ENCODE data around the gene RUNDC1. TPM values are rescaled to one million over a fixed set of nuclear protein-coding genes. Genes with fewer than 3 reads are reported as not detected.
A peak's percentile ranks its signal among the peaks of the same experiment; 100 is the strongest.

RUNDC1 gene
- polyA plus RNA-seq (15.1 and 16.3 TPM in 2 replicates), polyA minus RNA-seq (31.1 and 34.8 TPM in 2 replicates)

DNA sequence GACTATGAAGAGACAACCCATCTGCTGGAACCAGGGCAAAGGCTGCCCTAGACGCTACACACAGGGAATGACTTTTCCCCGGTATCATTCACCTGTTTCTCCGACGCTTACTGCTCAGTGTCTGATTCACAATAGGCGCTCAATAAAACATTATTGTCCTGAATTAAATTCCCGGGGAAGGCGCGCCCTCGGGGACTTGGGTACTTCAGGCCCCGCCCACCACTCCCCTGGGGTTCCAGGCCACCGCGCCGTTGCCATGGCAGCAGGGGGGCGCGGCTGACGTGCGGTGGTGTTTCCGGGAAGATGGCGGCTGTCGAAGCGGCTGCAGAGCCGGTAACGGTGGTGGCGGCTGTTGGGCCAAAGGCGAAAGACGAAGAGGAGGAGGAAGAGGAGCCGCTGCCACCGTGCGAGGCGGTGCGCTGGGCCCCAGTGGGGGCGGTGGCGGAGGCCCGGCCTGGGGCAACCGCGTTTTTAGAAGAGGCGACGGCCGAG is at the start of gene RUNDC1:
TSS of gene RUNDC1 (plus strand) at position 292 of the 492 bp plus-strand sequence. CDS start at position 304, 12 bp downstream.
- peak within 1 kb of the TSS; percentile 95 for H3K9ac ChIP-seq (ENCODE audit: low read length)
- peak within 1 kb of the TSS; percentile 99 for H3K4me3 ChIP-seq (ENCODE audit: low read length)
- TF ChIP-seq EP300 (conservative IDR thresholded peaks at IDR 0.05; ENCODE audit: poor library complexity, severe bottlenecking) = peak; percentile 21
- TF ChIP-seq, protein P1, sequence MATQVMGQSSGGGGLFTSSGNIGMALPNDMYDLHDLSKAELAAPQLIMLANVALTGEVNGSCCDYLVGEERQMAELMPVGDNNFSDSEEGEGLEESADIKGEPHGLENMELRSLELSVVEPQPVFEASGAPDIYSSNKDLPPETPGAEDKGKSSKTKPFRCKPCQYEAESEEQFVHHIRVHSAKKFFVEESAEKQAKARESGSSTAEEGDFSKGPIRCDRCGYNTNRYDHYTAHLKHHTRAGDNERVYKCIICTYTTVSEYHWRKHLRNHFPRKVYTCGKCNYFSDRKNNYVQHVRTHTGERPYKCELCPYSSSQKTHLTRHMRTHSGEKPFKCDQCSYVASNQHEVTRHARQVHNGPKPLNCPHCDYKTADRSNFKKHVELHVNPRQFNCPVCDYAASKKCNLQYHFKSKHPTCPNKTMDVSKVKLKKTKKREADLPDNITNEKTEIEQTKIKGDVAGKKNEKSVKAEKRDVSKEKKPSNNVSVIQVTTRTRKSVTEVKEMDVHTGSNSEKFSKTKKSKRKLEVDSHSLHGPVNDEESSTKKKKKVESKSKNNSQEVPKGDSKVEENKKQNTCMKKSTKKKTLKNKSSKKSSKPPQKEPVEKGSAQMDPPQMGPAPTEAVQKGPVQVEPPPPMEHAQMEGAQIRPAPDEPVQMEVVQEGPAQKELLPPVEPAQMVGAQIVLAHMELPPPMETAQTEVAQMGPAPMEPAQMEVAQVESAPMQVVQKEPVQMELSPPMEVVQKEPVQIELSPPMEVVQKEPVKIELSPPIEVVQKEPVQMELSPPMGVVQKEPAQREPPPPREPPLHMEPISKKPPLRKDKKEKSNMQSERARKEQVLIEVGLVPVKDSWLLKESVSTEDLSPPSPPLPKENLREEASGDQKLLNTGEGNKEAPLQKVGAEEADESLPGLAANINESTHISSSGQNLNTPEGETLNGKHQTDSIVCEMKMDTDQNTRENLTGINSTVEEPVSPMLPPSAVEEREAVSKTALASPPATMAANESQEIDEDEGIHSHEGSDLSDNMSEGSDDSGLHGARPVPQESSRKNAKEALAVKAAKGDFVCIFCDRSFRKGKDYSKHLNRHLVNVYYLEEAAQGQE (IDR thresholded peaks at IDR 0.05; ENCODE audit: borderline replicate concordance) = peak; percentile 53
- peak; percentile 83 for TF ChIP-seq TAF1 (IDR thresholded peaks at IDR 0.05; ENCODE audit: low read depth)
- TF ChIP-seq MXI1 (conservative IDR thresholded peaks at IDR 0.05; ENCODE audit: poor library complexity, severe bottlenecking) = peak; percentile 81
- peak; percentile 93 for TF ChIP-seq POLR2AphosphoS5 (IDR thresholded peaks at IDR 0.05)
- TF ChIP-seq SMC3 (conservative IDR thresholded peaks at IDR 0.05; ENCODE audit: poor library complexity) = no peak
- TF ChIP-seq, protein P2, sequence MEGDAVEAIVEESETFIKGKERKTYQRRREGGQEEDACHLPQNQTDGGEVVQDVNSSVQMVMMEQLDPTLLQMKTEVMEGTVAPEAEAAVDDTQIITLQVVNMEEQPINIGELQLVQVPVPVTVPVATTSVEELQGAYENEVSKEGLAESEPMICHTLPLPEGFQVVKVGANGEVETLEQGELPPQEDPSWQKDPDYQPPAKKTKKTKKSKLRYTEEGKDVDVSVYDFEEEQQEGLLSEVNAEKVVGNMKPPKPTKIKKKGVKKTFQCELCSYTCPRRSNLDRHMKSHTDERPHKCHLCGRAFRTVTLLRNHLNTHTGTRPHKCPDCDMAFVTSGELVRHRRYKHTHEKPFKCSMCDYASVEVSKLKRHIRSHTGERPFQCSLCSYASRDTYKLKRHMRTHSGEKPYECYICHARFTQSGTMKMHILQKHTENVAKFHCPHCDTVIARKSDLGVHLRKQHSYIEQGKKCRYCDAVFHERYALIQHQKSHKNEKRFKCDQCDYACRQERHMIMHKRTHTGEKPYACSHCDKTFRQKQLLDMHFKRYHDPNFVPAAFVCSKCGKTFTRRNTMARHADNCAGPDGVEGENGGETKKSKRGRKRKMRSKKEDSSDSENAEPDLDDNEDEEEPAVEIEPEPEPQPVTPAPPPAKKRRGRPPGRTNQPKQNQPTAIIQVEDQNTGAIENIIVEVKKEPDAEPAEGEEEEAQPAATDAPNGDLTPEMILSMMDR (IDR thresholded peaks at IDR 0.05; ENCODE audit: poor library complexity, severe bottlenecking) = no peak
- no peaks in the 10 kb centered on the region for H3K27me3 ChIP-seq (ENCODE audit: insufficient read depth, low read depth, low read length)
- H3K36me3 ChIP-seq (ENCODE audit: insufficient read depth, low read length) = no peaks in the 10 kb centered on the region
- no peaks in the 10 kb centered on the region for H3K9me2 ChIP-seq (ENCODE audit: insufficient read depth, low read length)
- peaks cover 27% of the 10 kb centered on the region for H3K79me2 ChIP-seq (replicated peaks; ENCODE audit: insufficient read depth, low read length)
- no peaks in the 10 kb centered on the region for H3K9me3 ChIP-seq (ENCODE audit: low read length)
- H2AFZ ChIP-seq (ENCODE audit: low read depth, low read length) = peak within 1 kb of the TSS; percentile 48
- no peaks in the 10 kb centered on the region for H4K20me1 ChIP-seq (ENCODE audit: insufficient read depth)
- no peaks in the 10 kb centered on the region for H3F3A ChIP-seq (ENCODE audit: insufficient read depth, low read length, poor library complexity, severe bottlenecking)
- peak within 1 kb of the TSS; percentile 90 for H3K27ac ChIP-seq (ENCODE audit: low read length)
- peak within 1 kb of the TSS; percentile 93 for H3K4me2 ChIP-seq (ENCODE audit: low read length)

DNA sequence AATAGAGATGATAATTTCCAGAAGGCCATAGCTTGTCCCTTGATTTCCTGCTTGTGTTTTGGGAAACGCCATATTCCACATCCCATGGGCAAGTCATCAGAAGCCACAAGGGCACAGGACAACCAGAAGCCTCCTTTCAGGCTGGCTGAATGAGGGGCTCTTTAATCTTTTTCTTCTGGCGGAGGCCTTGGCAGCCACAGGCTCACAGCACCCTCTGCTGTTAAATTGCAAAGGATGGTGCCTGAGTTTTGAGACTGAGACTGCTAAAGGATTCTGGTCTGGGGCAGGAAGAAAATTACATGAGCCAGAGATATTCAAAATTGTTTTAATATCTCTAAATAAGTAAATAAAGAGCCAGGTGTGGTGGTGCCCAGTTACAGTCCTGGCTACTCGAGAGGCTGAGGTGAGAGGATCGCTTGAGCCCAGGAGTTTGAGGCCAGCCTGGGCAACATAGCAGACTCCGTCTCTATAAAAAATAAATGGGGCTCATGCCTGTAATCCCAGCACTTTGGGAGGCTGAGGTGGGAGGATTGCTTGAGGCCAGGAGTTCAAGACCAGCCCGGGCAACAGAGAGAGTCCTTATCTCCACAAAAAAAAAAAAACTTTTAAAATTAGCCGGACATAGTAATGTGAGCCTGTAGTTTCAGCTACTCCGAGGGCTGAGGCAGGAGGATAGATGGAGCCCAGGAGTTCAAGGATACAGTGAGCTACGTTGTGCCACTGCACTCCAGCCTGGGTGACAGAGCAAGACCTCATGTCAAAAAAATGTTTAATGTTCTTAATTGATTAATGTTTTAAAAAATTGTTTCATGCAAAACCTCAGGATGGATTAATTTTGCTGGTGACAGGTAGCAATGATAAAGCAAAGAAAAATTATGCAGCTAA is 42.4 kb upstream of the RUNDC1 start:
- H3K9me3 ChIP-seq (ENCODE audit: low read length) = no peaks in the 10 kb centered on the region
- H3K9ac ChIP-seq (ENCODE audit: low read length) = no peak overlapping the region
- H3K9me2 ChIP-seq (ENCODE audit: insufficient read depth, low read length) = no peaks in the 10 kb centered on the region
- no peaks in the 10 kb centered on the region for H3K79me2 ChIP-seq (replicated peaks; ENCODE audit: insufficient read depth, low read length)
- TF ChIP-seq, protein P2 (IDR thresholded peaks at IDR 0.05; ENCODE audit: poor library complexity, severe bottlenecking) = peak; percentile 65
- TF ChIP-seq EP300 (conservative IDR thresholded peaks at IDR 0.05; ENCODE audit: poor library complexity, severe bottlenecking) (no peak), RAD21 (conservative IDR thresholded peaks at IDR 0.05) (peak; percentile 70), SMC3 (conservative IDR thresholded peaks at IDR 0.05; ENCODE audit: poor library complexity) (peak; percentile 72), TAF1 (IDR thresholded peaks at IDR 0.05; ENCODE audit: low read depth) (no peak)
- H3K4me2 ChIP-seq (ENCODE audit: low read length) = no peak overlapping the region
- H3K27ac ChIP-seq (ENCODE audit: low read length) = no peak overlapping the region
- no peaks in the 10 kb centered on the region for H3F3A ChIP-seq (ENCODE audit: insufficient read depth, low read length, poor library complexity, severe bottlenecking)
- H3K36me3 ChIP-seq (ENCODE audit: insufficient read depth, low read length) = no peaks in the 10 kb centered on the region
- H4K20me1 ChIP-seq (ENCODE audit: insufficient read depth) = no peaks in the 10 kb centered on the region
- H2AFZ ChIP-seq (ENCODE audit: low read depth, low read length) = no peak overlapping the region
- no peak overlapping the region for H3K4me3 ChIP-seq (ENCODE audit: low read length)
- no peaks in the 10 kb centered on the region for H3K27me3 ChIP-seq (ENCODE audit: insufficient read depth, low read depth, low read length)

Data from neural cell (in vitro differentiated cells).